ENCODE data around the gene KRT13. TPM values are rescaled to one million over a fixed set of nuclear protein-coding genes. Genes with fewer than 3 reads are reported as not detected.

KRT13 gene
- total RNA-seq, 4 donors from 2014 or later, result 1.5 to 6.4 (median 3.0) TPM

DNA sequence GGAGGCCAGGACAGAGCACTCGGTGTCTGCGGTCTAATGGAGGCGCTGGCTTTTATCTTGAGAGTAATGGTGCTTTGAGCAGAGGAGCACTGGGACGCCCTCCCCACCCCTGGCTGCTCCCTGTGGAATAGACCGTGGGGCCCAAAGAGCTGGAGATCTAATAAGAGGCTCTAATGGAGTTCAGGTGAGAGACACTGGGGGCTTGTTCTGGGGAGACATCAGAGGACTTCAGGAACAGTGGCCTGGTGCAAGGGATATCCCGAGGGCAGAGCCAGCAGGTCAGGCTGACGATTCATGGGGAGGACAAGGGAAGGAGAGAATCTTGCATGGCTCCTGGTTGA lies 32.2 kb upstream of the KRT13 start:
- Histone ChIP-seq H3K27ac (no peak overlapping the region), H3K9me3 (no peaks in the 10 kb centered on the region), H3K4me3 (no peak overlapping the region), H3K4me1 (no peaks in the 10 kb centered on the region), H3K27me3 (no peaks in the 10 kb centered on the region), H3K36me3 (no peaks in the 10 kb centered on the region)
- intact Hi-C loops (cut with DNase I; ENCODE audit: low total_unique reads), result no loop called here
- TF ChIP-seq, protein P1, sequence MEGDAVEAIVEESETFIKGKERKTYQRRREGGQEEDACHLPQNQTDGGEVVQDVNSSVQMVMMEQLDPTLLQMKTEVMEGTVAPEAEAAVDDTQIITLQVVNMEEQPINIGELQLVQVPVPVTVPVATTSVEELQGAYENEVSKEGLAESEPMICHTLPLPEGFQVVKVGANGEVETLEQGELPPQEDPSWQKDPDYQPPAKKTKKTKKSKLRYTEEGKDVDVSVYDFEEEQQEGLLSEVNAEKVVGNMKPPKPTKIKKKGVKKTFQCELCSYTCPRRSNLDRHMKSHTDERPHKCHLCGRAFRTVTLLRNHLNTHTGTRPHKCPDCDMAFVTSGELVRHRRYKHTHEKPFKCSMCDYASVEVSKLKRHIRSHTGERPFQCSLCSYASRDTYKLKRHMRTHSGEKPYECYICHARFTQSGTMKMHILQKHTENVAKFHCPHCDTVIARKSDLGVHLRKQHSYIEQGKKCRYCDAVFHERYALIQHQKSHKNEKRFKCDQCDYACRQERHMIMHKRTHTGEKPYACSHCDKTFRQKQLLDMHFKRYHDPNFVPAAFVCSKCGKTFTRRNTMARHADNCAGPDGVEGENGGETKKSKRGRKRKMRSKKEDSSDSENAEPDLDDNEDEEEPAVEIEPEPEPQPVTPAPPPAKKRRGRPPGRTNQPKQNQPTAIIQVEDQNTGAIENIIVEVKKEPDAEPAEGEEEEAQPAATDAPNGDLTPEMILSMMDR (IDR thresholded peaks at IDR 0.05), result no peak
- TF ChIP-seq POLR2A (IDR thresholded peaks at IDR 0.05), result no peak
- DNase-seq, result no peak

DNA sequence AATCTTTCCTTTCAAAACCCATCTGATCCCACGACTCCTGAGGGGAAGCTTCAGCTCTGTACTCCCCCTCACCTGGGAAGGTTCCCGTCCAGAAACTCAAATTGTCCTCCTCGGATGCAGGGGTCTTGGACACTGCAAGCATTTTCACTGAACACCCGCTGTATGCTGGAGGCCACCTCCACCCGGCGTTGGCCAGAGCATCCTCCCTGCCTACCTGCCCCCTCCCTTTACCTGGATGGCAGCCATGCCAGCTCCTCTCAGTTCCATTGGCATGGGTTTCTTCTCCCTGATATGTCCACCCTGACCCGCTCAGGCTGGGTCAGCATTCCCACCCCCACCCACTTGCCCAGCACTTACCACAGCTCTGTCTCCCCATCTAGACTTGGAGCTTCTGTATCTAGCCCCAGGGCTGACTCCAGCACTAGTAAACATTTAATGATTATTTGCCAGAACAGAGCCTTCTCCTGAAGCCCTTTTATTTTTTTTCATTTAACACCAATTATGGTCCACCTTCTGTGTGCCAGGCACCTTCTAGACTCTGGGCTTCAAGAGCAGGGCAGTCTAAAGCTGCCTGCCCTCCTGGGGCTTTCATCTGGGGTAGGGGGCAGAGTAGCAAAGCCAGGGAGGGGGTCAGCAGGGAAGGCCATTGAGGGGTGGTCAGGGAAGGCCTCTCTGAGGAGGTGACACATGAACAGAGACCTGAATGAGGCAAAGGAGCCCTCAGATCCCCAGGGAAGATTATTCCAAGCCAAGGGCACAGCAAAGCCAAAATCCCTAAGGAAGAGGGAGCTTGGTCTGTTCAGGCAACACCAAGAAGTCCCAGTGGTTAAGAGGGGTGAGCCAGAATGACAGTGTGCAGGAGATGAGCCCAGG lies 31.6 kb upstream of the KRT13 start:
- H3K36me3 ChIP-seq, result no peaks in the 10 kb centered on the region
- H3K4me3 ChIP-seq, result no peak overlapping the region
- no peak for TF ChIP-seq POLR2A (IDR thresholded peaks at IDR 0.05)
- TF ChIP-seq, protein P1 (IDR thresholded peaks at IDR 0.05), result no peak
- no peaks in the 10 kb centered on the region for H3K9me3 ChIP-seq
- no peak for DNase-seq
- H3K4me1 ChIP-seq, result no peaks in the 10 kb centered on the region
- H3K27ac ChIP-seq, result no peak overlapping the region
- intact Hi-C loops (cut with DNase I; ENCODE audit: low total_unique reads), result no loop called here
- H3K27me3 ChIP-seq, result no peaks in the 10 kb centered on the region

DNA sequence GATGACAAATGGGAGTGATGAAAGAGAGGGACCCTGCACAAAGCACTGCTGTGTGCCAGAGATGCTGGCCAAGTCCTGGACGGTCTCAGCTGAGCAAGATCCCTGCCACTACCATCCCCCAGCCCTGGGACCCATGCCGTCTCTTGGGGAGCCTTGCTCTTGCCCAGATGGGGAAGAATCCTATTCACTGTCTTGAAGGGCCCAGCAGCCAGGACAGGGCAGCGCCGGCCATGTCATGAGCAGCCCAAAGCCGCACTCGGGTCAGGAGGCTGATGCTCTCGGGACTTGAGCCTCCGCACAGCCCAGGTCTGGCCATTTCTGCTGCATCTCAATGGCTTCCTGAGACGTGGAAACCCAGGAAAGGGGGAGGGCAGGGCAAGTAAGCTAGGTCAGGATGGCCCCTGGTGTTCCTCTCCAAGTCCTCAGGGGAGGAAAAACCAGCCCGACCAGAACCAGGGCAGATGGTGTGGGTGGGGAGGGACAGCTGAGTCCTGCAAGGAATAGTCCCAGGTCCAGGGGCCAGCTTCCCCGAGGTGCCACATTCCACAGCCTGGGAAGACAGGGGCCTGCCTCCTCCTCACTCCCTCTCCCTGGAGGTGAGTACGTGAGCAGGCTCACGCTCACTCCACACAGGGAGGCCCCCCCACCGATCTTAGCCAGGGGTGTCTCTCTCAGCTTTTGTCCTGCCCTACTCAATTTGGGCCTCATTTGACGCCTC lies 30.5 kb upstream of the KRT13 start:
- no peaks in the 10 kb centered on the region for H3K36me3 ChIP-seq
- no peaks in the 10 kb centered on the region for H3K27me3 ChIP-seq
- H3K9me3 ChIP-seq, result no peaks in the 10 kb centered on the region
- H3K4me1 ChIP-seq, result no peaks in the 10 kb centered on the region
- H3K27ac ChIP-seq, result no peak overlapping the region
- DNase-seq, result no peak
- intact Hi-C loops (cut with DNase I; ENCODE audit: low total_unique reads), result no loop called here
- no peak for TF ChIP-seq POLR2A (IDR thresholded peaks at IDR 0.05)
- TF ChIP-seq, protein P1 (IDR thresholded peaks at IDR 0.05), result no peak
- H3K4me3 ChIP-seq, result no peak overlapping the region

DNA sequence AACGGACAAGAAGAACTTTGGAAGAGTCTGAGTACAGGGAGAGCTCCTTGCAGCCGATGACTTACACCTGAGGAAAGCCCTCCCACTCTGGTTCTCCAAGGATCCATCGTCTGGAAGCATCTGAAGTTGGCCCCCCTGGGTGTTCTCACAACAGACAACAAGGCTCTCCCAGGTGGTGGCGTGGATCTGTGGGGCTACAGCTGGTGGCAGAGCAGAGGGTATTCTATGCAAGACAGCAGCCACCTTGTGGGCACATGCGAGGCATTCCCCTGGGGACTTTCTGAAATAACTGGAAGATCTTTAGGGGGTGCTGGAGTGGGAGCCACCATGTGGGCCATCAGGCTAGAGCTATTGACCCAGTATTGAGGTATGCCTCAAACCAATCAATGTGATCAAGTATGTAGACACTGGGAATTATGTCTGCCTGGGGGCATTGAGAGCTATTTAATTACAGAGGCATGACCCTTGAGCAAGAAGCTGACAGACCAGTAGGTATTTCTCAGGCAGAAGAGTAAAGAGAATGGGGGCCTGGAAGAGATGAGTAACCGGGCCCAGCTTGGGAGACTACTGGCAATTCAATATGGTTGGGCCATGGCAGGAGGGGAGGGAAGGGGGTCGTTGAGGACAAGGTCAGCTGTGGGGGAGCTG lies 29.6 kb upstream of the KRT13 start:
- Histone ChIP-seq H3K4me1 (no peaks in the 10 kb centered on the region), H3K4me3 (no peak overlapping the region), H3K36me3 (no peaks in the 10 kb centered on the region), H3K9me3 (no peaks in the 10 kb centered on the region), H3K27me3 (no peaks in the 10 kb centered on the region), H3K27ac (no peak overlapping the region)
- DNase-seq, result no peak
- intact Hi-C loops (cut with DNase I; ENCODE audit: low total_unique reads), result no loop called here
- TF ChIP-seq POLR2A (IDR thresholded peaks at IDR 0.05), result no peak
- TF ChIP-seq, protein P1 (IDR thresholded peaks at IDR 0.05), result no peak

DNA sequence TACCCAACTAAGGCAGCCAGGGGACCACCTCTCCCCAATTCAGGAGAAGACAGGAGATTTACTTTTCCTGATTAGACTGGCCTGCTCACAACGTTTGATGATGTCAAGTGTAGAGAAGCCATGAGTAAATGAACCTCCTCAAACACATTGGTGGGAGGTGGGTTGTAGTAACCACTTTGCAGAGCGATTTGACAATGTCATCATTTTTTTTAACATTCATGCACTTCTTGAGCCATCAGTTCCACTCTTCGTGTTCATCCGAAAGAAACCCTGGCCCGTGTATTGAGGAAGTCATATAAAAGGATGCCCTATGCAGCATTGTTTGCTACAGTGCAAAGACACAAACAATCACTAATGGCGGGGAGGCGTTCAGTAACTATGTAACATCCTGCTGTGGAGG lies 28.2 kb upstream of the KRT13 start:
- DNase-seq, result no peak
- H3K27ac ChIP-seq, result no peak overlapping the region
- intact Hi-C loops (cut with DNase I; ENCODE audit: low total_unique reads), result no loop called here

More for the DNA sequence above, 28.2 kb upstream of the KRT13 start:
- no peaks in the 10 kb centered on the region for H3K36me3 ChIP-seq
- H3K27me3 ChIP-seq, result no peaks in the 10 kb centered on the region
- no peak overlapping the region for H3K4me3 ChIP-seq
- TF ChIP-seq, protein P1 (IDR thresholded peaks at IDR 0.05), result no peak
- TF ChIP-seq POLR2A (IDR thresholded peaks at IDR 0.05), result no peak
- no peaks in the 10 kb centered on the region for H3K9me3 ChIP-seq
- H3K4me1 ChIP-seq, result no peaks in the 10 kb centered on the region

Measured in uterus (tissue), 4 donors.